ENCODE measurements around the gene TPSAB1.

DNA sequence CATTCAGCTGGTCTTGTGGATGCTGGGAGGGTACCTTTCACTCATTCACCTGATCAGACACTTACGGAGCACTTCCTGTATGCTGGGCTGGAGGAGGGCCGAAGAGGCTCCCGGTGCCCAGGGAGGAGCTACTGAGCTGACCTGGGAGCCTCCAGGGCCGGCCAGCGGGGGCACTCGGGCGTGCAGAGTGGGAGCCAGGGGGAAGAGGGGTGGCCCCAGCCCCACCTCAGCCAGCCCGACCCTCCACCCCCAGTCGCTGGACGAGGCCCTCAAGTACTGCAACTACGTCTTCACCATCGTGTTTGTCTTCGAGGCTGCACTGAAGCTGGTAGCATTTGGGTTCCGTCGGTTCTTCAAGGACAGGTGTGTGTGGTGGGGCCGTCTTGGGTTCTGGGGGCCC lies 25.8 kb upstream of the TPSAB1 start:
- TF ChIP-seq, protein P1, sequence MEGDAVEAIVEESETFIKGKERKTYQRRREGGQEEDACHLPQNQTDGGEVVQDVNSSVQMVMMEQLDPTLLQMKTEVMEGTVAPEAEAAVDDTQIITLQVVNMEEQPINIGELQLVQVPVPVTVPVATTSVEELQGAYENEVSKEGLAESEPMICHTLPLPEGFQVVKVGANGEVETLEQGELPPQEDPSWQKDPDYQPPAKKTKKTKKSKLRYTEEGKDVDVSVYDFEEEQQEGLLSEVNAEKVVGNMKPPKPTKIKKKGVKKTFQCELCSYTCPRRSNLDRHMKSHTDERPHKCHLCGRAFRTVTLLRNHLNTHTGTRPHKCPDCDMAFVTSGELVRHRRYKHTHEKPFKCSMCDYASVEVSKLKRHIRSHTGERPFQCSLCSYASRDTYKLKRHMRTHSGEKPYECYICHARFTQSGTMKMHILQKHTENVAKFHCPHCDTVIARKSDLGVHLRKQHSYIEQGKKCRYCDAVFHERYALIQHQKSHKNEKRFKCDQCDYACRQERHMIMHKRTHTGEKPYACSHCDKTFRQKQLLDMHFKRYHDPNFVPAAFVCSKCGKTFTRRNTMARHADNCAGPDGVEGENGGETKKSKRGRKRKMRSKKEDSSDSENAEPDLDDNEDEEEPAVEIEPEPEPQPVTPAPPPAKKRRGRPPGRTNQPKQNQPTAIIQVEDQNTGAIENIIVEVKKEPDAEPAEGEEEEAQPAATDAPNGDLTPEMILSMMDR (IDR thresholded peaks at IDR 0.05 in 8 of 11, conservative IDR thresholded peaks at IDR 0.05 in 3 of 11): no peak
- TF ChIP-seq POLR2A (IDR thresholded peaks at IDR 0.05): no peak

Measured in spleen (tissue), 7 donors.